HG03064 (cell line): ENCODE measurements around the gene CCBE1.
"Not testable (repeated sequence)": the region's sequence is repeated elsewhere in the genome, so short reads cannot be mapped to it uniquely, and the experiment has no call there.

Experiments
- ATAC-seq: cut with Tn5 transposase; IDR thresholded peaks from one replicate; pipeline ENCODE4 v1.9.1; 2021; ENCODE audit warnings: low read depth; ENCODE audit not compliant: unreplicated experiment

CCBE1 gene

GRCh38 chr18:59550174-59550516 lies 147.1 kb downstream of the CCBE1 start:
- no peak for ATAC-seq

- no peak for ATAC-seq
These were observed 147.6 kb downstream of the CCBE1 start for GRCh38 chr18:59549503-59550173.

- ATAC-seq, result no peak
These were observed 149.5 kb downstream of the CCBE1 start for GRCh38 chr18:59547581-59548182.

GRCh38 chr18:59546188-59546587 lies 151.0 kb downstream of the CCBE1 start:
- no peak for ATAC-seq

GRCh38 chr18:59540780-59541179 lies 156.4 kb downstream of the CCBE1 start:
- no peak for ATAC-seq

GRCh38 chr18:59540346-59540745 lies 156.9 kb downstream of the CCBE1 start:
- ATAC-seq, result no peak

GRCh38 chr18:59539108-59539507 lies 158.1 kb downstream of the CCBE1 start:
- ATAC-seq, result no peak

DNA sequence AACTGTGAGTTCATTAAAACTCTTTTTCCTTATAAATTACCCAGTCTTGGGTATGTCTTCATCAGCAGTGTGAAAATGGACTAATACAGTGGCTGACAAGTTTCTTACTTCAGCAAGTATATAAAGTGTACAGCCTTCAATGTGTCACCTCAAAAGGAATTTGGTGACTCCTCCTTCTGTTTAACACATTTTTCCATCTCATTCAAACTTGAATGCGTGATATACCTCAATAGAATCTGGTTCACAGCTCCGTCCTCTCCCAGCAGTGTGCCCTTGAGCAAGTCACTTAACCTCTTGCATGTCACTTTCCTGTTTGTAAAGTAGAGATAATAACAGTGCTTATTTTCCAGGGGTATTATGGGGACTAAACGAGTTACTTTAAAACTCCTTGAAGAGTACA lies 159.6 kb downstream of the CCBE1 start:
- ATAC-seq, result no peak

DNA sequence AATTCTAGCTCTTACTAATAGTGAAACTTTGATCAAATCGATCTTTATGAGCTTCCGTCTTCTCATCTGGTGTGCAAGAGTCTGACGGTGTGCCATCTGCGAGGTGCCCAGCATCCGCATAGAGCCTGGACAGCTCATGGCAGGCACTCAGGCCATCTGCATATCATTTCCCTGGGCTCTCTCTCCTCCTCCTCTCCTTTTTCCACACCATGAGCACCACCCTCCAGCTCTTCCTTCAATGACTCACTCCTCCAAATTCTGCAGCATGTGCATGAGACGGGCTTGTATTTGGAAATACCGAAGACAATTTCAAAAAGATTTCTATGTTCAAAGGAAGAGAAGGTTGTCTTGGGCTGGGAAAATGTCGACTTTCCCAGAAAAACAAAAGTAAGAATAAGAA lies 161.1 kb downstream of the CCBE1 start:
- ATAC-seq, result no peak

- no peak for ATAC-seq
These were observed 162.2 kb downstream of the CCBE1 start for GRCh38 chr18:59535055-59535454.

- ATAC-seq, result no peak
These were observed 168.4 kb downstream of the CCBE1 start for GRCh38 chr18:59528866-59529265.

DNA sequence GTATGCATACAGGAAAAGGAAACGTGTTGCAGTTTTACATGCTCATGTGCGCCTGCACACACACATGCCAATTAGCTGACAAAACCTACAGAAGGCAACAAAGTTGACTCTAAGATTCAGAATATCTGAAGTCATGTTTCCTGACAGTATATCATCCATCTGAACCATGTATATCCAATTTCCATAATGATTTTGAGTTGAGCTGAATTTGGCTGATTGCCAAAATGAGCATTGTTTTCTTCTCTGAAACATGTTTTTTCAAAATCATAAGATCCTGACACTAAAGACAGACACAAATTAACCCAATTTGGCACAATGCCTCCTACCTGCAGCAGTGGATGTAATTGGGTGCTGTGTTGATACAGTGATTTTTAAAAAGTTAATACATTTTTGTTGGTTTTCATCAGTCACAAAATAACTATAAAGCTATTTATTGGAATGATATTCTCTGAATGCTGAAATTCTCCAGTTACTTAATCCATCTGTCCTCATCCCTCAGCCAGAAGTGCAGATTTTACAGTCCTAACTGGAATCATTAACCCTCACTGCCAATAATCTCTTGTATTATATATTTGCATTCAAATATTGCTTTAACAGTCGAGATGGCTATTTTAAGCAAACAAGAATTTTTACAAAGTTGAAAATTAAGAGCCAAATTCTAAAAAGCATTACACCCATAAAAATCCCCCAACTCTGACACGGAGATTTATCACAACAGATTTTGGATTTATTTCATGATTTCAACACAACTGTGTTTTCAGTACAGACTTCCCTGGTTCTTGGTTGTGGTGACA lies 176.5 kb downstream of the CCBE1 start:
- no peak for ATAC-seq

DNA sequence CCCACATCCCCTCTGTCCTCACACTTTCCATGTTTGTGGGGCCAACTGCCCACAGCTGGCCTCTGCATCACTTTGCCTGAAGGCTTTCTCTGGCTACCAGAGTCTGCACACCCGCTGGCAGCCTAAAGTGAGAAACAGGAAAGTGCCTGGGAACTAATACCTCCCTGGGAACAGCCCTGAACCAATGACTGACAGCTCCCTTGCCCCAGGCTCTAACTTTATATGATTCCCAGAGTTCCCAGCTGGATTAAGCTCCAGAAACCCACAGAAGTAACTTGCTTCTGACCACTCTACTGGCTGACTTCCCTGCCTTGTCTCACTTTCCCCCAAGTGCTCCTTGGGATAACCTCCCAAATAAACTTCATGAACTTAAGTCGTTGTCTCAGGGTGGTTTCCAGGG lies 178.5 kb downstream of the CCBE1 start:
- no peak for ATAC-seq

DNA sequence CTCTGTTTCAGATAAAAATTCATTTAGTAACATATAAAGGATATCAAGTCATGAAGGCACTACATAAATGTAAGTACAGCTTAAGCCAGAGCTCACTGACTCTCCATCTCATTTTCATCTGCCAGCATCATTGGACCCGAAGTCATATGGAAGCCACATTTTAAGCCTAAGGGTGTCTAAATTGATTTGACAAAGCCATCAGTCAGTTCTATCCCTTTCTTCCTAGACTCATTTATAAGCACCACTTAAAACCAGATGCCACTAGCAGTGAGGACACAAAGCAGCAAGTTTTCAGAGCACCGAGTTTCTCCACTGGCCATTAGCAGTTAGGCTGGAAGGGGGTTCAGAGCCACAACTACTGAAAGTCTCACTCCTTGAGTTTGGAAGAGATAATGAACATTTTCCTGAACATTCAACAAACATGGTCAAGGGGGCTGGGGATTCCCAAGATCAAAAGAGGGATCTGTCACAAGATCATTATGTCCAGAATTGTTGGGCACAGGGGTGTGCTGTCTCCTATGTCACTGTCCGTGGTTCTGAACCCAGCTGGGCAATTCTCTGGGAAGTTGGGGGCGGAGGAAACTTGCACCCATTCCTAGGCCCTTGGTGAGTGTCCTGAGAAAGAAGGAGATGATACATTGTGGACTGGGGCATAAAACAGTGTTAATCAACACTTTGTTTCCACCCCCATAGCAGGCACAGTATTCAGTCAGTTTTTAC lies 179.6 kb downstream of the CCBE1 start:
- no peak for ATAC-seq

DNA sequence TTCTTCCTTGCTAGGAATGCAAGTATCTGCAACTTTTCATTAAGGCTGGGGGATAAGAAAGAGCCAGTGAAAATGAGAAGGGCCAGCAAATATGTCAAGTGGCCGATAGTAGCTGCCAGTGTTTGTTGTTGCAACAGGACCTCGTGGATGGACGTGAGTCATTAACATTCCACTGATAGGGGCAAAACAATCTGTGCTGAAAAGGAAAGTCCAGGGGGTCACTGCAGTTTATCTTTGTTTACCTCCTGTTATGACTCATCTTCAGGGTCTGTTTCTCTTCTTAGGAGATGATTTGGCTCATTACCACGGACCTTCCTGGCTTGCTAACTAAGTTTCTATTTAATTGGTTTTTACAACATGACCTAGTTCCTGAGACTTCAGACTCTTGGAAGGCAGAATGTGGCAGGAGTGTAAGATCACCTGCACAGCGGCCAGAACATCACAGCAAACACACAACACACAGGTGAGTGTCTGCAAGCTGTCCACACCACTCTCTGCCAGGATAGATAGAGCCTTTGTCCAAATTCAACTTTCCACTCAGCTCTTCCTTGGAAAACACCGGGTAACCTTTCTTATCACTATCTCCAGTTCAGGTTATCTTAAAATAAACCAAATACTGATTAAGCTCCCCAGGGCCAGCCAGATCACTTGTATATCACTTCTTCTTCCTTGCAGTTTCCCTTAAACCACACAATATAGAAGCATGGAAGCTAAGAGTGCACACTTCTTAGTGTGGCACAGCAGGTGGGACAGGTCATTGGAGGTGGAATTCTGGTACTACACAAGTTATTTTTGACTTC lies 180.7 kb downstream of the CCBE1 start:
- ATAC-seq, result no peak

DNA sequence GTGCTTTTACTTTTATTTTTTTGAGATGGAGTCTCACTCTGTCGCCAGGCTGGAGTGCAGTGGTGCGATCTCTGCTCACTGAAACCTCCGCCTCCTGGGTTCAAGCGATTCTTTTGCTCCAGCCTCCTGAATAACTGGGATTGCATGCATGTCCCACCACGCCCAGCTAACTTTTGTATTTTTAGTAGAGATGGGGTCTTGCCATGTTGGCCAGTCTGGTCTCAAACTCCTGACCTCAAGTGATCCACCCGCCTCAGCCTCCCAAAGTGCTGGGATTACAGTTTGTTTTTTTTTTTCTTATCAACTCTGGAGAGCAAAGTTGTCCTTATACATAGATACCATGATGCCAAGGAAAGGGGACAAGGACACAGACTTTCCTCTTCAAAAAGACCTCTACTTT lies 181.3 kb downstream of the CCBE1 start:
- not testable (repeated sequence) for ATAC-seq

GRCh38 chr18:59515147-59515546 lies 182.1 kb downstream of the CCBE1 start:
- ATAC-seq, result no peak

DNA sequence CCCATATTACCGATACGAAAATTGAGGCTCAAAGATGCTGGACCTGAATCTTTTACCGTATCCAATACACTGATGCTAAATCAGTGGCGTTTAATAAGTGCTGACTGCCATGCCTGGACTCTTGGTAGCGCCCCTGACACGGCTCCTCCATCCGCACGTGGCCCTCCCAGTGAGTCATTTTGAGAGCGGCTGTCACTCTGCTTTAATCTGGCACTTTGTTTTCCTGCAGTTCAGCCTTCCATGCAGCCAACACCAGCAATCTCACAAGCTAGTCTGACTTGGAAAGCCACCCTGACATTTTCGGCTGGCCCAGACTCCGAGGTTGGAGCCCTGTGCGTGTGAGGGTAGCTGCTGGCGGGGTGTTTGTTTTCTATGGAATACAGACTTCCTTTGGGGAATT lies 183.0 kb downstream of the CCBE1 start:
- no peak for ATAC-seq

DNA sequence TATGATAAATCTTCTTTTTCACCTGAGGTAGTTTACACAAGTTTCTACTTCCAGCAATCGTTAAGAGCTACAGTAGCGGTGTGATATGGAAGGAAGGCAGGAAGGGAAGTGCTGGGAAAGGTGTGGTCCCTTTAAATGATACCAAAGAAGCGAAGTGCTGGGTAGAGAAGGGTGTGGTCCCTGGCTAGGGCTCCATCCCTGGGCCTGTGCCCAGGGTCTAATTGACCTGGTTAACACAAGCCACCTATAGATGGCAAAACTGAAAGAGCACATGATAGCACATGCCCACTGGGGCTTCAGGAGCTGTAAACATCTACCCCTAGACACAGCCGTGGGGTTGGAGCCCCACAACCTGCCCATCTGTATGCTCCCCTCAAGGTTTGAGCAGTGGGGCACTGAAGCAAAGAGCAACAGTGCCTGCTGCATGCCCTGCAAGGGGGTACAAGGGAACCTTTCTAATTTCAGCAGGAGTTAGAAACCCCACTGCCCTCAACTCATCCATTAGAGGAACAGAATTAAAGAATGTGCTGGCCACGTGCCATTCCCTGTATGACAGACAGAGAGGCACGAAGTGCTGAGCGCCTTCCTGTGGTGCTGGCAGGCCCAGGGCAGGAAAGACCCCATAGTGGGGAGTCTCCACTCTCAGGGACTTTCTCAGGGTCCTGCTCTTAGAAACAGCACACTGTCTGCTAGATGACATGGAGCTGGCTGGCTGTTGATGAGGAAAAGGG lies 185.0 kb downstream of the CCBE1 start:
- ATAC-seq, result no peak
